GM10847 (cell line): ENCODE data around the gene HGFAC.

Source experiments
- POLR2A ChIP-seq: IDR thresholded peaks from 2 replicates; pipeline ENCODE4 v1.6.1; 2011; ENCODE audit not compliant: insufficient read length; ENCODE audit errors: extremely low read depth

The HGFAC gene

DNA sequence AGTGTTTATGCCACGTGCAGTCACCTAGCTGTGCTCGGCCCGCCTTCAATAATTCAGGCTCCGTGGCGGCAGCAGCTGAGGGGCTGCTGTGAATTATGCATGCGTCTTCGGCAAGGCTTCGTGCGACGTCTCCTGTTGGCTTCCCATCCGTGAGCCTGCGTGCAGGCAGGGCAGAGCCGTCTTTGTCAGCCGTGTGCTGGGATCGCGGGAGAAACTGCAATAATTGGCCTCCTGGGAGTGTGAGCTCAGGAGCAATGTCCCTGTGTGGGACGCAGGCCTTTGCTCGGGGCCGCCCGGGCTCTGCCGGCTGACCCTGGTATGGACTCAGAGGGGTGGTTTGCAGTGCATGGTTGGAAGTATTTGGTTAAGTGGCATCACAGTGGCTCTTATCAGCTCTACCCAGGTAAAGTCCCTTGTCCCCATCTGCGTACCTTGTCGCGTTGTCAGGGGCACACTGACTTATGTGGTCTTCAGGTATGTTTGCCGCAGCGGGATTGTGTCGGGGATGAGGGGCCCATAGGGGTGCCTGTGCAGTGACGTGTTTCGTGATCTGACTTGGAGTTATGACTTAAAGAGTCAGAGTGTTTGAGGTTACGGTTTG lies 34.5 kb upstream of the HGFAC start:
- no peak for TF ChIP-seq POLR2A

DNA sequence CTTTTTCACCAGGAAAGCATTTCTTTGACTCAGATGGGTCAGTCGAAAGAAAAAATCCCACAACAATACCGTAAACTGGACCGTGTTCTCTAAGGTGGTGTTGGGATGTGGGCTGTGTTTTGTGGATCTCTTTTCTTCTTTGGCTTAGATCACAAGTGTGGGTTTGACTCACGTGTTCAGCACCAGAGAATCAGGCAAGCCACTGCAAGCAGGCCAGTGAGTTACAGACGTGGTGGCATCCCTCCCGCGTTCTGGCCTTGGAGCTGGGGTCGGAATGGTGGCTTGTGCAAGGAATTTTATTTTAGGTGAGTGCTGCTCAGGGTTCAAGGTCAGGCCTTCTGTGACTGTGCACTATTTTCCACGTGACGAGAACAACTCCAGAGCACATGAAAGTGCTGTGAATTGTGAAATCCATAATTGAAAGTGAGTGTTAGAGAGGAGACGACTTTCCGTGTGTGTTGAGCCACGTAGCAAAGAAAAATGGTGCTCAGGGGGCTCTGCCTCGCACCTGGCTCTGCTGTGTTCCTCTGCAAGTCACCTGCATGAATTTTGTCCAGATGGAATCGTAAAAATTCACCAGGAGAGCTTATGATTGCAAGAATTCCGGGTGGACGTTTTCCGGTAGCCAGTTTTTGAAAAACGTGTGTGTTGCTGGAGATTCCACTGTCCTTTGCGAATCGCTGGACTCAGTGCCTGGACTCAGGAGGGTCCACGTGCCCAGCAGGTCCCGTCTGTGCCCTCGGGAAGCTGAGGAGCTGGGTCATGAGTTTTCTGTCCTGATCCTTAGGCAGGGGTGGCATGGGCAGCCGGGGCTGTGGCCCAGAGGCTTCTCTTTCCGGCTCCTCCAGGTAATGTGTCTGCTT lies 33.6 kb upstream of the HGFAC start:
- no peak for TF ChIP-seq POLR2A

DNA sequence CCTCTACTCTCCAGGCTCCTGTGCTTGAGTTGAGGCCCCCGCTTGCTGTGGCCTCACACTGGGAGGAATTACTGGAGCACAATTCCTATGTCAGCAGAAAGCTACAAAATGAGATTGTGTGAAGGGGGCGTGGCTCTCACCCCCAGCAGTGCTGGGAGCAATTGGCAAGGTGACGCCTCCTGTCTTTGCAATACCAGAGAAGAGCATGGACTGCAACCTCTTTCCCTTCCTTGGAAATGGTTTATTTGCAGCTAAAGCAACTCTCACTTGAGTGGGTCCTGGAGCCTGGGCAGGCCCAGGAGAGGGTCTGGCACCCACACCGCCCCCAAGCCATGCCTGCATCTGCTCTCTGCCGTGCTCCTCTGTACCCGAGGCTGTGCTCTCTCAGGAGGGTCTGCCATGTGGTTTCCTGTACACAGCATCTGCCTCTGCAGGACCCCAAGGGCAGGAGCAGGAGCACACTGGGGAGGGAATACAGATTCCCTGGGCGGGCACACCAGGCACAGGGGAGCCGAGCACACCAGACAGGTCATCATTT lies 32.9 kb upstream of the HGFAC start:
- no peak for TF ChIP-seq POLR2A

DNA sequence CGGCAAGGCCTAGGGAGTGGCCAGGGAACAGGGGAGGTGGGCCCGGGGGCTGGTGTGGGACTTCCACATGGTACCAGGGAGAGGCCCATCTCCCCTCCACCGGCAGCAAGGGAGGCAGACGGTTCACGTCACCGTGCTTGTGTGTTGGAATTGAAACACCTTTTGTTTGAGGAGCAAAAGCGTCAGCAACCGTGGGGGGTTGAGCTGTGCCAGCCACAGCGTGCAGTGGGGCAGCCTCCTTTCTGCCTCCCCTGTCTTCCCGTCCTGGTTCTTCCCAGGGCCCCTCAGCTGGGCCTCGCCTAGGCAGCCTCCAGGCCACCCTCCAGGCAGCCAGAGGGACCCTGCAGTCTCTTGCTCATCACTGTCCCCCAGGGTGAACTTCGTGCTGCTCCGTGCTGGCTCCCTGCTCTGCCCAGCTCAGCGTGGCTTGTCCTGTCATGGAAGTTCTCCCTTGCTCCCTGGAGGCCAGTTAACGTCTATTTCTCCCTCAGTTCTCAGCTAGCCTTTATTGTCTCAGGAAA lies 32.1 kb upstream of the HGFAC start:
- no peak for TF ChIP-seq POLR2A

DNA sequence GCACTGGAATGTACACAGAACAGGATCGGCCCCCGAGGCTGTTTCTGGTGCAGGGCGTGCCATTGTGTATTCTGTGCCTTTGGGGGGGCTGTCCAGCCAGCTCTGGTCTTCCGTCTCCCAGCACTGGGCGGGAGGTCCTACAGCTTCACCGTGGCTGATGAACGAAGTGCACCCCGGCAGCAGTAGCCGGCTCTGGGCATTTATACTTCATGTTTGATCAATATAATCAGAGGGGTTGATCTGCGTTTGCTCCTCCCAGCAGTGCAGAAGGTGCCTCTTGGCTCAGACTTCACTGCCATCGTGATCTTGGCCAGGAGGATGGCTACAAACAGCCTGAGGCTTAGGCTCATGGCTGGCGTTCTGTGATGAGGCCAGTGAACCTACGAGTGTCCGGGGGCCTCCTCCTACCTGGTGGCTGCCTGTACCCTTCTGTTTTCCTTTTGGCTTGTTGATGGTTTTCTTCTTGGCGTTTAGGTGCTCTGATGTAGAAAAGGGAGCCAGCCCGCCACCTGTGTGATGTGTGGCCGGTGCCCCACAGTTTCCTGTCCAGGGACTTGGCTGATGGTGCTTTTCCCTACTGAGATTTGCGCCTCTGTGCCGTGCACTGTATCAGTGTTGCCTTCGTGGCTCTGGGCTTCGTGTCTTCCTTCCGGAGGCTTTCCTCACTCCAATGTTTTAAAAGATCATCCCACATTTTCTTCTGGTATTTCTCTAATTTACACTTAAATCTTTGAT lies 31.2 kb upstream of the HGFAC start:
- no peak for TF ChIP-seq POLR2A

DNA sequence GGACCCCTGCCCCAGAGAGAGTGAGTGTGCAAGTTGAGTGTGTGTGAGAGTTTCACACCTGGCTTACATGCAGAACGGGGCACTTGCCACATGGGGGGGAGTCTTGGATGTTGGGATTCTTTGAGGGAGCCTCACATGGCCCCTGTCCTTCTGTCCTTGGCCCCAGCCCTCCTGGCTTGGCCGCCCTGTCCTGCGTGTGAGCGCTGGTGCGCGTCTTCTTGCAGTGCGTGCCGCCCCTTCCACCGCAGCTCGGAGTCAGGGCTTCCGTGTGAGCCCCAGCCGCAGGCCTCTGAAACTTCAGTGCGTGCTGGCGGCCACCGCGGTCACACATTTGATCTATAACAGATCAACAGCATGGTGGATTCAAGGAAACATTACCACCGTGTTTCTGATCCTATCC lies 30.1 kb upstream of the HGFAC start:
- no peak for TF ChIP-seq POLR2A

DNA sequence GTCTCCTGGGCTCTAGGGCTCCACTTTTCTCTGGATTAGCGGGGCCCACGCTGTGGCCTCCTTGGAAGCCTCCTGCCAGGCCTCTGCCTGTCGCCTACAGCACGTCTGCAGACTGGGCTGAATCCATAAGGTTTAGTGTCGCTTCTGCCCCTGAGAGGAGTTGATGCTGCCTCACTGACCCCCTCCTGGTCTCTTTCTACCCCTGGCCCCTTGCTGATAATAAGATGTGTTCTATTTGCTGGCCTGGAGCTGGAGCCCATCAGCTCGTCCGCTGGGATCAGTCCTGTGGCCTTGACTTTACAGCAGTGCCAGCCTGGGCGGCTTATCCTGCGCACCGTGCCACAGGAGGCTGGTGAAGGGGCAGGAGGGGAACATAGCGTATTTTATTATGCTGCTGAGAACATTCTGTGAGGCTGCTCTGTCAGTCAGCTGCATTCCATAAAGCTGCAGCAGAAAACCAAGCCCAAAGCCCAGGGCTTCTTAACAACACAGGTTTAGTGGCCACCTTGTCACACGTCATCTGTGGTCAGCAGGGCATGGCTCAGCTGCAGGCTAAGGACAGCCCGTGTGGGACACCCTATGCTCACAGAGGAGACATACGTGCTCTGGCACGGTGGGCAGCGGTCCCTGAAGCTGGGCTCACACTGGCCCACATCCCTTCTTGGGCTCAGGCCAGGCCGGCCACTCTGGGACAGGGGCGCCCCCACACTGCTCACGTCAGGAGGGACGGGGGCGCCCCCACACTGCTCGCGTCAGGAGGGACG lies 29.3 kb upstream of the HGFAC start:
- no peak for TF ChIP-seq POLR2A

DNA sequence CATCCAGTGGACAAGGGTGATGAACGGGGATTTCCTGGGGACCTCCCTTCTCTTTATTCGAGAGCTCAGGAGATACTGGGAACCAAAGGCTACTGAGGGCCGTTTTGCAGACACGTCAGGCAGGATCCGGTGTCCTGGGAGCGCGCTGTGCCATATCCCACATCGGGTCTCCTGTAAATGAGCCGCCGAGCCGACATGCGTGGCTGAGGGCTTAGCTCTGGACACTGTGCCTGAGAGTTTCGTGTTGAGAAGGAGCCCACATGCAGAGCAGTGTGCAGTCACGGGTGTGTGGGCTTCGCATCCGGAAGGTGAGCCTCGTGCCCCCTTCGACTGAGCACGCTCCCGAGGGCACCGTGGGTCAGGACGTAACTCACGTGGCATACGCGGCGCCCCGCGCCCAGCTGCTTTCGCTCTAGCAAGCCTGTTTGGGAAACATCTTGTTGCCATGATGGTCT lies 28.5 kb upstream of the HGFAC start:
- TF ChIP-seq POLR2A = no peak

DNA sequence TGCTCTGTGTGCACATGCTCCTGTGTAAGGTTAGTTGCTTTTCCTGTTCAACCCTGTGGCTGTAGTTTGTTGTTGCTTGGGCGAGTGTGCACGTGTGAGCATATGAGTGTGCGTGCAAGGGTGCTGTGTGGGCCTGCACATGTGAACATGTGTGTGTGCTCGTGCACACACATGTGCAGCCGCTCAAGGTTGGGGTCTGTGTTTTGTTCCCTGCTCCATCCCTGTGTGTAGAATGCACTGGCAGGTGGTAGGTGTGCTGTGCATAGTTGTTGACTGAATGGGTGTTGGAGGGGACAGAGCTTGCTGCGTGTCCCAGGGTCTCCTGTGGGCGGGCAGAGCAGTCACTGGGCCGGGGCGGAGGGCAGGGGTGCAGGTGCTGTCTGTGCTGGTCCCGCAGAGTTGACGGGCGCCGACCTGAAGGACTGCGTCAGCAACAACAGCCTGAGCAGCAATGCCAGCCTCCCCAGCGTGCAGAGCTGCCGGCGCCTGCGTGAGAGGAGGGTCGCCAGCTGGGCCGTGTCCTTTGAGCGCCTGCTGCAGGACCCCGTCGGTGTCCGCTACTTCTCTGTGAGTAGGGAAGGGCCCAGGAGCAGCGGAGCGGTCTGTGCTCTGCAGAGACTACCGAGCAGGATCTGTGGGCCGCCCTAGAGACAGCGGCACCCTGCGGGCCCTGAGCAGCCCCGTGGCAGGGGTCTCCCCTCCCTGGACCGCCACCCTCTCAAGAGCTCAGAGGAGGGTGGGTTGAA lies 27.9 kb upstream of the HGFAC start:
- no peak for TF ChIP-seq POLR2A

DNA sequence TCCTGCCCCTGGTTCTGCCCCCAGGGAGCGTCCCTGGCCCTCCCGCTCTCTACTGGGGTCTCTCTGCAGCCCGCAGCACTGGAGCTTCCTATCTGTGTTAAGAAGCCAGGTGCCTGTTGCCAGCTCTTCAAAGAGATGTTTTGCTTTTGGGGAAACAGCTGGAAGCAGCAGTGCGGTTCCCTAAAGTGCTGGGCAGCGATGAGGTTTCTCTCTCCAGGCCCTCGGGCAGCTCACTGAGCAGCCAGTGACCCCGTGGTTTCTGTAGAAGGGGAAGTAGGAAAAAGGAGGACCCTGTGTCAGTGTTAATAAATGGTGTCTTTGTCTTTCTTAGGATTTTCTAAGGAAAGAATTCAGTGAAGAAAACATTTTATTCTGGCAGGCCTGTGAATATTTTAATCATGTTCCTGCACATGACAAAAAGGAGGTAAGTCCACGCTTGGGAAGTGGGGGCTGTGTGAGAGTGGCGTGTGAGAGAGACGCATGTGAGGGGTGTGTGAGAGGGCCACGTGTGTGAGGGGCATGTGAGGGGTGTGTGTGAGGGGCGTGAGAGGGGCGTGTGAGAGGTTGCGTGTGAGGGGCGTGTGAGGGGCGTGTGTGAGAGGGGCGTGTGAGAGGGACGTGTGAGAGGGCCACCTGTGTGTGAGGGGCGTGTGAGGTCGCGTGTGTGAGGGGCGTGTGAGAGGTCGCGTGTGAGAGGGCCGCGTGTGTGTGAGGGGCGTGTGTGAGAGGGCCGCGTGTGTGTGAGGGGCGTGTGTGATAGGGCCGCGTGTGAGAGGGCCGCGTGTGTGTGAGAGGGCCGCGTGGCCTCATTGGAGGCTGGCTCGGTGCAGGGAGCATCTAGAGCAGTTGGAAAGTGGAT lies 27.1 kb upstream of the HGFAC start:
- TF ChIP-seq POLR2A = no peak

DNA sequence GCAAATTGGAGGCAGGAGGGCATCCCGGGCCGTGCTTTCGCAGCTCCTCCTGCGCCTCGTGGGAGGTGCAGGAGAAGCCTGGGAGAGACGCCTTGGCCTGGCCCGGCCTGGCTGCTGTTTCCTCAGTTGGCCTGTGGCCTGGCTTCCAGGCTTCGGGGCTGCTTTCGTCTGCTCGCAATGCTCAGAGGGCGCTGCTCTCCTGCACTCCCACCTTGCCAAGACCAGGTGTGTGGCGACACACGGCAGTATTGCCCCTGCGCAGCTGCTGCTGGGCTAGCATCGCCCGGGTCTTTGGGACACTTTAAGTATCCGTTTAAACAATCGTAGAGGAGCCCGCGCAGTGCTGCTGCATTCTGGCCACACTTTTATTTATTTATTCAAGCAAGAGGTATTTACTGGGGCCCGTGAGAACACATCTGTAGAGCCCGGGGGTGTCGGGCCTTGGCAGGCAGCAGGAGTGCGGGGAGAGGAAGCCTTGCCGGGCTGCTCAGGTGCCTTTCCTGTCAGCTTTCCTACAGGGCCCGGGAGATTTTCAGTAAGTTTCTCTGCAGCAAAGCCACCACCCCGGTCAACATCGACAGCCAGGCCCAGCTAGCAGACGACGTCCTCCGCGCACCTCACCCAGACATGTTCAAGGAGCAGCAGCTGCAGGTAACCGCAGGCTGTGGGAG lies 26.2 kb upstream of the HGFAC start:
- TF ChIP-seq POLR2A = no peak

DNA sequence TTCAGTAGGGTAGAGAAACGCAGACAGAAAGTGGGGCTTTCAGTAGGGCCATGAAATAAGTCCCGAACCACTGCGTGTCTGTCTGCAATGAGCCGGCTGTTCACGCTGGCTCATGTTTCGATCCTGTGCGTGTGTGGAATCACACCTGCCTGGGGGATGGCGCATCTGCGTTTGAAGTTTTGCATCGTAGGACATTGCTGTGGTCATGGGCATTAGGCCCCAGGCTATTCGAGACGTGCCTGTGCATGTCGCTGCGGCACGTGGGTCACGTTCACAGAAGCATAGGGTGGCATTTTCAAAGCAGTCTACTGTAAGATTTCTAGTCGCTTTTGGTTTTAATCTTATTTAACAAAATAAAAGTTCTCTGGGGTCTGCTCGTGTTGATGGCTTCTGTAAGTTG lies 25.5 kb upstream of the HGFAC start:
- no peak for TF ChIP-seq POLR2A

DNA sequence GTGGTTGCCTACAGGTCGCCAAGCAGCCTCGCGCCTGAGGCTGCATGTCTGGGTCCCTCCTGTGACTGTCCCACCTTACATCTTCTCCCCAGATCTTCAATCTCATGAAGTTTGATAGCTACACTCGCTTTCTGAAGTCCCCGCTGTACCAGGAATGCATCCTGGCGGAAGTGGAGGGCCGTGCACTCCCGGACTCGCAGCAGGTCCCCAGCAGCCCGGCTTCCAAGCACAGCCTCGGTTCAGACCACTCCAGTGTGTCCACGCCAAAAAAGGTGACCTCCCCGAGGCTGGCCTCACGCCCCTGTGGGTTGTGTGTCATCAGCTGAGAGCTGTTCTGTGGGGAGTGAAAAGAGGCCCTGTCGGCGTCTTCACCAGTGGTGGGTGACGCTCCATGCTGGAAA lies 24.9 kb upstream of the HGFAC start:
- no peak for TF ChIP-seq POLR2A
